ENCODE measurements around the gene PTTG1IP.

GRCh38 chr21:44870748-44871495, 2.6 kb downstream of the PTTG1IP start:
- TF ChIP-seq CTCF (conservative IDR thresholded peaks at IDR 0.05) (no peak), ZFX (IDR thresholded peaks at IDR 0.05) (no peak)

All from C4-2B (cell line).